Measurements from ENCODE around the gene TMUB1. TPM values are rescaled to one million over a fixed set of nuclear protein-coding genes. Genes with fewer than 3 reads are reported as not detected.

TMUB1 gene
- total and polyA plus RNA-seq, 4 experiments from 2014 or later = 42.6 to 66.7 (median 48.8) TPM

DNA sequence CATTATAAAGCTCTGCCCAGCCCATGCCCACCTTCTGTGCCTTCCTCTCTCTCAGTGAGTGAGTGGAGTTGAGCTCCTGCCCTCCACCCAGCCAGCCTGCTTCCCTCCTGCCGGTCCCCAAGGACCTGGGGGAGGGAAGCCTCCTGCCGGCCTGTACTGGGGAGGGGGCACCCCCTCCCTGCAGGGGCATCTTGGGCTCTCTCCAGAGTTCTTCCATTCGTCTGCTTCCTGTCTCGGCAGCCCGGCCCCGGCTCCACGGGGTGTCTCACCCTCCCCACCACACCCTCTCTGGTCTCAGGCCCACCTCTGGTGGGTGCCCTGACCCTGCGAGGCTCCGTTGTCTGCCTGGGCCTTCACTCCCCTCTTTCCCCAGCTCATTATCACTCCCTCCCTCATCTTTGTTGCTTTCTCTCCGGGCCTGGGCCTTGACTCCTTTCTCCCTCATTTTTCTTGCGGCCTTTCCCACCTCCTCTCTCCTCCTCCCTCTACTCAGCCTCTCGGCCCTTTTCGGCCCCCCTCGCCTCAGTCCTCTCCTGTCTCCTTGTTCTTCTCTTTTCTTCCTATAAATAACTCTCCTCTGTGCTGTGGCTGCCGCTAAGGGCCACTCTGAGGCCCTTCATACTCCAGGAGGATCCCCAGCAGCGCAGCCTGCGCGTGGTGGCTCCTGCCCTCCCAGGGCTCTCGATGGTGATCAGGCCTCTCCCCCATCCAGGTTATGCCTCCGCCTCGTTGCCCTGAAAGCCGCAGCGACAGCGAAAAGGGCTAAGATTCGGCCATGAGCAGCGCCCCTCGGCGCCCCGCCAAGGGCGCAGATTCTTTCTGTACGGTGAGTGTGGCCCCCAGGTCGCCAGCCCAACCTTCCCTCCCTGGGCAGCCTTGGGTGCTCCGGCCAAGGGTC lies 21.8 kb downstream of the TMUB1 start:
- Mint-ChIP-seq H3K27me3 (peaks cover 0 to 2% of the 10 kb centered on the region in 2 donors), H3K36me3 (peaks cover 0 to 33% of the 10 kb centered on the region in 2 donors), H3K9me3 (no peaks in the 10 kb centered on the region), H3K4me3 (peak overlapping the region; percentile 61 to 93 (median 86)), H3K4me1 (peaks cover 18 to 47% (median 33%) of the 10 kb centered on the region in 4 donors), H3K27ac (peak overlapping the region in 6 of 7 donors; percentile 66 to 85 (median 74))
- intact Hi-C loops (cut with micrococcal nuclease) = no loop called here
- peaks cover 41% of the 10 kb centered on the region for H3K4me1 ChIP-seq (ENCODE audit: insufficient read depth, low read length)
- H3K27ac ChIP-seq (ENCODE audit: low read depth, low read length) = no peak overlapping the region
- H3K4me3 ChIP-seq (ENCODE audit: low read length in 2 of 2) = no peak overlapping the region
- ChIA-PET CTCF (ENCODE audit: partially characterized antibody) (interaction anchor here (1.3 to 1.7 kb wide), 2 partner anchors 22 to 53 kb away, joined by 3 to 5 read pairs; partner anchors contain the start of gene TMUB1), POLR2A (ENCODE audit: partially characterized antibody) (interaction anchor here (1.5 to 5.0 kb wide), 3 partner anchors 15 to 22 kb away, joined by 3 to 68 read pairs (median 14); partner anchors contain the start of genes AGAP3, FASTK and TMUB1)
- no peaks in the 10 kb centered on the region for H3K27me3 ChIP-seq (ENCODE audit: insufficient read depth, low read length)
- no peak for DNase-seq
- H3K36me3 ChIP-seq (ENCODE audit: insufficient read depth, low read length) = peaks cover 16% of the 10 kb centered on the region
- H3K9me3 ChIP-seq (ENCODE audit: control insufficient read depth in 1 of 2, low read length in 2 of 2) = no peaks in the 10 kb centered on the region

DNA sequence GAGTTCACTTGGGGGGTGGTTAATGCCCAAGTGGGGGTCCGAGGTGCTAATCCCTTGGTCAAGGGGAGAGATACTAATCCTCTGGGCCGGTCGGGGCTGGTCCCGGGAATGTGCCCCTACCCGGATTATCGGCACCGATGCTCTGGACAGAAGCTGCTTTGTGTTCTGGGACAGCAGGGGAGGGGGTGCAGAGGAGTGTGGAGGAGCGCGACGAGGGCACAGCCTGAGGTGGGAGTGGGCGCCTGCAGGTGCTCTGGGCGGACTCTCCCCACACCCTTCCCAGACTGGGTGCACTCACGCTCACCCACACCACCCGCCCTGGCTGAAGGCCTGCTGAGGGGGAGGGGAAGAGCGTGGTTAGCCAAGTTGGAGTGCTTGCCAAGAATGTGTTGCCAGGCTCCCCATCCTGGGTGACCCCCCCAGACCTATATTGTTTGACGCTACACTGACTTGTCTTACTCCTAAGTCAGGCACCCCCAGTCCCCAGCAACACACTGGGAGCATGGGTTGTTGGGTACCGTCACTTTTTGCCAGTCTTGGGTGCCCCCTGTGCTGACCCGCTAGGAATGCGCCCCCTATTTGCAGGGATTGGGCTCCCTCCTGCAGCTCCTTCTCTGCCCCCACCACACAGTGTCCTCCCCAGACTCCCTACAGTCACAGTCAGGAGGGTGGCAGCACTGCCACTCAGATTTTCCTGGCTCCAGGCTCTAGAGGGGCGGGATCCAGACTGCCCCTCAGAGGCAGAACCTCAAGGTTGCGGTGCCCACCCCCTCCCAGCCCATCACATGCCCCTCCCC lies 22.7 kb downstream of the TMUB1 start:
- Histone ChIP-seq H3K4me3 (ENCODE audit: low read length in 2 of 2) (peak overlapping the region; percentile 39 to 70), H3K36me3 (ENCODE audit: insufficient read depth, low read length) (peaks cover 13% of the 10 kb centered on the region), H3K9me3 (ENCODE audit: control insufficient read depth in 1 of 2, low read length in 2 of 2) (no peaks in the 10 kb centered on the region), H3K27ac (ENCODE audit: low read depth, low read length) (peak overlapping the region; percentile 85), H3K4me1 (ENCODE audit: insufficient read depth, low read length) (peaks cover 41% of the 10 kb centered on the region), H3K27me3 (ENCODE audit: insufficient read depth, low read length) (no peaks in the 10 kb centered on the region)
- intact Hi-C loops (cut with micrococcal nuclease) = no loop called here
- no peaks in the 10 kb centered on the region for H3K9me3 Mint-ChIP-seq
- DNase-seq = peak in 1 of 5 donors; percentile 41
- peaks cover 0 to 33% of the 10 kb centered on the region in 2 donors for H3K36me3 Mint-ChIP-seq
- ChIA-PET CTCF (ENCODE audit: partially characterized antibody) (interaction anchor here (0.8 to 1.7 kb wide), 2 partner anchors 50 to 52 kb away, joined by 3 to 5 read pairs; no protein-coding TSS in a partner anchor), POLR2A (ENCODE audit: partially characterized antibody) (interaction anchor here (1.0 to 5.0 kb wide), 4 partner anchors 16 to 33 kb away, joined by 4 to 68 read pairs (median 10); partner anchors contain the start of genes ABCB8, AGAP3, FASTK and TMUB1)
- peaks cover 18 to 48% (median 36%) of the 10 kb centered on the region in 4 donors for H3K4me1 Mint-ChIP-seq
- peaks cover 0 to 2% of the 10 kb centered on the region in 2 donors for H3K27me3 Mint-ChIP-seq
- peak overlapping the region in 6 of 7 donors; percentile 66 to 85 (median 76) for H3K27ac Mint-ChIP-seq
- H3K4me3 Mint-ChIP-seq = peak overlapping the region; percentile 77 to 93 (median 86)

DNA sequence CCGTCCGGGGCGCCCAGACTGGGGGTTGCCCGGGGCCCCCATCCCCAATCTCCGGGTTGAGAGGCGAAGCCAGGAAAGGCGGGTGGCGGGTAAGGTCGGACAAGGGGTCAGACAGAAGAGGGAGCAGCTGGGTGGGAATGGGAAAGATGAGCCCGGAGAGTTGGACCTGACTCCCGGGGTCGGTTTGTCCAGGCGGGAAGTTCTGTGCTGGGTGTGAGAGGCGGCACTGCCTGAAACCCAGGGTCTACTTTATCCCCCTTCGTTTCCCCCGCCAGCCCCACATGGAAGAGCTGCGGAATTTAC lies 23.2 kb downstream of the TMUB1 start:
- H3K4me3 ChIP-seq (ENCODE audit: low read length in 2 of 2) = peak overlapping the region; percentile 39 to 70
- H3K4me1 ChIP-seq (ENCODE audit: insufficient read depth, low read length) = peaks cover 41% of the 10 kb centered on the region
- no peak for DNase-seq
- POLR2A ChIA-PET (ENCODE audit: partially characterized antibody) = interaction anchor here (1.0 to 5.0 kb wide), 4 partner anchors 16 to 32 kb away, joined by 4 to 68 read pairs (median 10); partner anchors contain the start of genes ABCB8, AGAP3, FASTK and TMUB1
- H3K27me3 ChIP-seq (ENCODE audit: insufficient read depth, low read length) = no peaks in the 10 kb centered on the region
- peaks cover 7% of the 10 kb centered on the region for H3K36me3 ChIP-seq (ENCODE audit: insufficient read depth, low read length)
- Mint-ChIP-seq H3K27ac (peak overlapping the region; percentile 50 to 85 (median 70)), H3K9me3 (no peaks in the 10 kb centered on the region), H3K27me3 (peaks cover 0 to 2% of the 10 kb centered on the region in 2 donors), H3K36me3 (peaks cover 0 to 27% of the 10 kb centered on the region in 2 donors), H3K4me1 (peaks cover 18 to 48% (median 36%) of the 10 kb centered on the region in 4 donors), H3K4me3 (peak overlapping the region; percentile 77 to 93 (median 86))
- intact Hi-C loops (cut with micrococcal nuclease) = no loop called here
- CTCF ChIA-PET (ENCODE audit: partially characterized antibody) = interaction anchor here (0.8 to 1.7 kb wide), 2 partner anchors 49 to 51 kb away, joined by 3 to 5 read pairs; no protein-coding TSS in a partner anchor
- no peaks in the 10 kb centered on the region for H3K9me3 ChIP-seq (ENCODE audit: control insufficient read depth in 1 of 2, low read length in 2 of 2)
- H3K27ac ChIP-seq (ENCODE audit: low read depth, low read length) = peak overlapping the region; percentile 85

DNA sequence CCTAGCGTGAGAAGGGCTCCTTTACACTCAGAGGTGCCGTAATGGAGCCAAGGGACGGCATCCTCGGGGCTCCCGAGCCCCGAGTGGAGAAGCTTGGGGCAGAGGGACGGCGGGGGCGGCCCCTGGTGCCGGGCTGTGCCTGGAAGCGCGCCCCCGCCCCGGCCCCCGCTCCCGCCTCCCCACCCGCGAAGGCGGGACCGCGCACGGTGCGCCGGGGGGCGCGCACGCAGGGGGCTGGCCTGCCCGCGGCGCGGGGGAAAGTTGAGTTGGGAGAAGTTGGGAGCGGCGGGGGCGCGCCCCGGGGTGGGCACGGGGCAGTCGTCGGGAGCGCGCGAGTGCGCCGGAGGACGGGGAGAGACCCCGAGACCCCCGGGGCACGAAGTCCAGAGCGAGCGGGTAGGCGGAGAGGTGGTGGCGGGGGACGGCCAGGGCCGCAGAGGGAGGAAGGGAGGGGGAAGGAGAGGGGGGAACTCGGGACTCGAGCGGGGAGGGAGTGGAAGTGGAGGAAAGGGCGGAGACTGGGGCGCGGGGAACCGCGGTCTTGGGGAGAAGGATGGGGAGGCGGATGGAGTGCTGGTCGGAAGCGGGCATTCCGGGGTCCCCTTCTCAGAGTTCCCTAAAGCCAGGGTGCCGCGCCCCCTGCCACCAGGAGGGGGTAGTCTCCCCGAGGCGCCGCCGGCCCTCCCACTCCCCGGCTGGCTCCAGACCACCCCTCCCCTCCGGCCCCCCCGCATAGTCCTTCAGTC lies 23.8 kb downstream of the TMUB1 start, which contains the start of gene SLC4A2:
Gene SLC4A2 (plus strand): TSS at position 223 of the 746 bp plus-strand sequence. CDS start 2,399 bp downstream, outside the sequence.
- intact Hi-C loops (cut with micrococcal nuclease) = loop anchor here (1.0 to 2.0 kb wide), 3 partner anchors 41 to 167 kb away; partner anchors contain the start of gene ABCF2
- no peaks in the 10 kb centered on the region for H3K9me3 ChIP-seq (ENCODE audit: control insufficient read depth in 1 of 2, low read length in 2 of 2)
- peaks cover 2% of the 10 kb centered on the region for H3K36me3 ChIP-seq (ENCODE audit: insufficient read depth, low read length)
- H3K27me3 ChIP-seq (ENCODE audit: insufficient read depth, low read length) = no peaks in the 10 kb centered on the region
- peak within 1 kb of the TSS; percentile 85 to 99 (median 96) for H3K27ac Mint-ChIP-seq
- DNase-seq = peak; percentile 60 to 79 (median 69)
- H3K4me1 Mint-ChIP-seq = peaks cover 18 to 51% (median 36%) of the 10 kb centered on the region in 4 donors
- POLR2A ChIA-PET (ENCODE audit: partially characterized antibody) = interaction anchor here (1.0 to 5.0 kb wide), 11 partner anchors 17 to 51 kb away, joined by 3 to 68 read pairs (median 6); partner anchors contain the start of genes ABCB8, AGAP3, FASTK and TMUB1
- peak within 1 kb of the TSS; percentile 86 to 97 (median 94) for H3K4me3 Mint-ChIP-seq
- peaks cover 41% of the 10 kb centered on the region for H3K4me1 ChIP-seq (ENCODE audit: insufficient read depth, low read length)
- CTCF ChIA-PET (ENCODE audit: partially characterized antibody) = interaction anchor here (1.2 to 1.7 kb wide), 2 partner anchors 45 to 51 kb away, joined by 3 to 5 read pairs; no protein-coding TSS in a partner anchor
- peak within 1 kb of the TSS; percentile 45 to 70 for H3K4me3 ChIP-seq (ENCODE audit: low read length in 2 of 2)
- H3K27me3 Mint-ChIP-seq = peaks cover 0 to 2% of the 10 kb centered on the region in 2 donors
- H3K36me3 Mint-ChIP-seq = peaks cover 0 to 23% of the 10 kb centered on the region in 2 donors
- H3K27ac ChIP-seq (ENCODE audit: low read depth, low read length) = peak within 1 kb of the TSS; percentile 85
- H3K9me3 Mint-ChIP-seq = no peaks in the 10 kb centered on the region

GRCh38 chr7:151058781-151059366 lies 24.4 kb downstream of the TMUB1 start:
- peaks cover 0 to 2% of the 10 kb centered on the region in 2 donors for H3K27me3 Mint-ChIP-seq
- H3K27me3 ChIP-seq (ENCODE audit: insufficient read depth, low read length) = no peaks in the 10 kb centered on the region
- peak overlapping the region; percentile 45 to 70 for H3K4me3 ChIP-seq (ENCODE audit: low read length in 2 of 2)
- peaks cover 0 to 21% of the 10 kb centered on the region in 2 donors for H3K36me3 Mint-ChIP-seq
- no peak for DNase-seq
- intact Hi-C loops (cut with micrococcal nuclease) = loop anchor here (1.0 to 2.0 kb wide), 6 partner anchors 21 to 1345 kb away; partner anchors contain the start of genes ABCB8, ABCF2 and FASTK
- H3K9me3 Mint-ChIP-seq = no peaks in the 10 kb centered on the region
- ChIA-PET POLR2A (ENCODE audit: partially characterized antibody) (interaction anchor here (0.6 to 5.0 kb wide), 17 partner anchors 18 to 574 kb away, joined by 3 to 68 read pairs (median 3); partner anchors contain the start of genes ABCB8, AGAP3, FASTK and TMUB1), CTCF (ENCODE audit: partially characterized antibody) (interaction anchor here (1.0 to 1.3 kb wide), 3 partner anchors 28 to 182 kb away, joined by 3 to 4 read pairs (median 3); no protein-coding TSS in a partner anchor)
- H3K9me3 ChIP-seq (ENCODE audit: control insufficient read depth in 1 of 2, low read length in 2 of 2) = no peaks in the 10 kb centered on the region
- H3K27ac Mint-ChIP-seq = peak overlapping the region; percentile 85 to 99 (median 96)
- peak overlapping the region; percentile 85 for H3K27ac ChIP-seq (ENCODE audit: low read depth, low read length)
- H3K4me1 ChIP-seq (ENCODE audit: insufficient read depth, low read length) = peaks cover 41% of the 10 kb centered on the region
- peaks cover 18 to 54% (median 36%) of the 10 kb centered on the region in 4 donors for H3K4me1 Mint-ChIP-seq
- H3K4me3 Mint-ChIP-seq = peak overlapping the region; percentile 86 to 97 (median 94)
- H3K36me3 ChIP-seq (ENCODE audit: insufficient read depth, low read length) = no peaks in the 10 kb centered on the region

All from CD4-positive, alpha-beta memory T cell (primary cell).